NCI-H1092 (cell line): Measurements from ENCODE around the gene SERINC2.
"Not testable (repeated sequence)": the region's sequence is repeated elsewhere in the genome, so short reads cannot be mapped to it uniquely, and the experiment has no call there.

Experiments
- DNase-seq: peaks from one replicate; lab custom pipeline; 2025; lab: John Stamatoyannopoulos, UW

The SERINC2 gene

GRCh38 chr1:31414980-31415370 is 2.0 kb downstream of the SERINC2 start:
- DNase-seq, result no peak

GRCh38 chr1:31415658-31416057 is 2.6 kb downstream of the SERINC2 start:
- no peak for DNase-seq

- DNase-seq, result no peak
These were observed 3.2 kb downstream of the SERINC2 start for GRCh38 chr1:31416101-31416736.

- no peak for DNase-seq
These were observed 4.1 kb downstream of the SERINC2 start for GRCh38 chr1:31417148-31417547.

- DNase-seq, result no peak
These were observed 5.8 kb downstream of the SERINC2 start for GRCh38 chr1:31418626-31419323.

- no peak for DNase-seq
These were observed 7.7 kb downstream of the SERINC2 start for GRCh38 chr1:31420716-31421115.

GRCh38 chr1:31421371-31422040 is 8.5 kb downstream of the SERINC2 start:
- no peak for DNase-seq

- DNase-seq, result peak; percentile 40
These were observed 9.7 kb downstream of the SERINC2 start for GRCh38 chr1:31422505-31423319.

- DNase-seq, result no peak
These were observed 10.5 kb downstream of the SERINC2 start for GRCh38 chr1:31423418-31423947.

GRCh38 chr1:31424568-31424967 is 11.6 kb downstream of the SERINC2 start:
- no peak for DNase-seq

- no peak for DNase-seq
These were observed 12.5 kb downstream of the SERINC2 start for GRCh38 chr1:31425301-31426081.

- DNase-seq, result no peak
These were observed 13.4 kb downstream of the SERINC2 start for GRCh38 chr1:31426249-31426922.

GRCh38 chr1:31427322-31427721 is 14.3 kb downstream of the SERINC2 start:
- no peak for DNase-seq

GRCh38 chr1:31428436-31429221 is 15.6 kb downstream of the SERINC2 start:
- no peak for DNase-seq

- no peak for DNase-seq
These were observed 16.6 kb downstream of the SERINC2 start for GRCh38 chr1:31429583-31429982.

- not testable (repeated sequence) for DNase-seq
These were observed 18.6 kb downstream of the SERINC2 start for GRCh38 chr1:31431351-31432257.

- DNase-seq, result no peak
These were observed 19.8 kb downstream of the SERINC2 start for GRCh38 chr1:31432592-31433395.

GRCh38 chr1:31433396-31433930 is 20.4 kb downstream of the SERINC2 start:
- no peak for DNase-seq
